ENCODE results near the gene FOXP1. TPM values are rescaled to one million over a fixed set of nuclear protein-coding genes. Genes with fewer than 3 reads are reported as not detected.

Gene FOXP1
- total and polyA plus RNA-seq, 2 experiments from 2014 or later = 76.8 to 99.8 TPM

- H3K4me3 ChIP-seq = no peak overlapping the region
- H4K20me1 ChIP-seq (ENCODE audit: insufficient read depth, poor library complexity, severe bottlenecking) = peaks cover 2% of the 10 kb centered on the region
- no peak overlapping the region for H2AFZ ChIP-seq
- peak overlapping the region; percentile 96 for H3K27ac ChIP-seq
- H3K79me2 ChIP-seq = peaks cover 81% of the 10 kb centered on the region
- H3K9me3 ChIP-seq (ENCODE audit: low read depth) = no peaks in the 10 kb centered on the region
- peaks cover 52% of the 10 kb centered on the region for H3K4me1 ChIP-seq (ENCODE audit: insufficient read depth)
- WGBS (ENCODE audit: low lambda C conversion rate, missing lambda C conversion rate) = 37% methylated on average over 6 of the region's 6 CpGs
- H3K9me2 ChIP-seq (replicated peaks; ENCODE audit: insufficient read depth) = no peaks in the 10 kb centered on the region
- no peak for DNase-seq (ENCODE audit: low spot score)
- TF ChIP-seq EZH2 (IDR thresholded peaks at IDR 0.05; ENCODE audit: borderline replicate concordance) (no peak), CTCF (IDR thresholded peaks at IDR 0.05; ENCODE audit: poor library complexity) (no peak), EZH2phosphoT487 (IDR thresholded peaks at IDR 0.05; ENCODE audit: low read depth, severe bottlenecking, unreplicated experiment) (no peak)
- H3K27me3 ChIP-seq = no peaks in the 10 kb centered on the region
- H3K4me2 ChIP-seq = peak overlapping the region; percentile 85
- H3K36me3 ChIP-seq (replicated peaks; ENCODE audit: insufficient read depth, low read depth) = no peaks in the 10 kb centered on the region
These were observed 517.2 kb downstream of the FOXP1 start for GRCh38 chr3:71066356-71066755.

DNA sequence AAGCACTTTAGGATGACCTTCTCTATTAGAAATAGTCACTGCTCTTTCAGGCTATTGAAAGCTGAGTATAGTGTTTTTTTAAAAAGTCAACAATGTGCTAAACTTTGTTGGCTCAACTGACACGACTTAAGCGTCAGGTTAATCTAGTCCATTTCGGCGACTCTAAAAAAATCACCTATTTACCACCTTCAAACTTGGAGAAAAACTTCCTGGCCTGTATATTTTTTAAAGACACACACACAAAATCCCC lies 517.8 kb downstream of the FOXP1 start:
- H3K27me3 ChIP-seq = no peaks in the 10 kb centered on the region
- peaks cover 87% of the 10 kb centered on the region for H3K79me2 ChIP-seq
- H3K4me2 ChIP-seq = peak overlapping the region; percentile 85
- 23% methylated on average over 4 of the region's 4 CpGs for WGBS (ENCODE audit: low lambda C conversion rate, missing lambda C conversion rate)
- peaks cover 8% of the 10 kb centered on the region for H4K20me1 ChIP-seq (ENCODE audit: insufficient read depth, poor library complexity, severe bottlenecking)
- H3K4me1 ChIP-seq (ENCODE audit: insufficient read depth) = peaks cover 51% of the 10 kb centered on the region
- peak overlapping the region; percentile 65 for H3K4me3 ChIP-seq
- H3K9me3 ChIP-seq (ENCODE audit: low read depth) = no peaks in the 10 kb centered on the region
- no peaks in the 10 kb centered on the region for H3K9me2 ChIP-seq (replicated peaks; ENCODE audit: insufficient read depth)
- DNase-seq (ENCODE audit: low spot score) = no peak
- no peak overlapping the region for H2AFZ ChIP-seq
- peak overlapping the region; percentile 96 for H3K27ac ChIP-seq
- TF ChIP-seq CTCF (IDR thresholded peaks at IDR 0.05; ENCODE audit: poor library complexity) (no peak), EZH2 (IDR thresholded peaks at IDR 0.05; ENCODE audit: borderline replicate concordance) (no peak)
- no peaks in the 10 kb centered on the region for H3K36me3 ChIP-seq (replicated peaks; ENCODE audit: insufficient read depth, low read depth)

DNA sequence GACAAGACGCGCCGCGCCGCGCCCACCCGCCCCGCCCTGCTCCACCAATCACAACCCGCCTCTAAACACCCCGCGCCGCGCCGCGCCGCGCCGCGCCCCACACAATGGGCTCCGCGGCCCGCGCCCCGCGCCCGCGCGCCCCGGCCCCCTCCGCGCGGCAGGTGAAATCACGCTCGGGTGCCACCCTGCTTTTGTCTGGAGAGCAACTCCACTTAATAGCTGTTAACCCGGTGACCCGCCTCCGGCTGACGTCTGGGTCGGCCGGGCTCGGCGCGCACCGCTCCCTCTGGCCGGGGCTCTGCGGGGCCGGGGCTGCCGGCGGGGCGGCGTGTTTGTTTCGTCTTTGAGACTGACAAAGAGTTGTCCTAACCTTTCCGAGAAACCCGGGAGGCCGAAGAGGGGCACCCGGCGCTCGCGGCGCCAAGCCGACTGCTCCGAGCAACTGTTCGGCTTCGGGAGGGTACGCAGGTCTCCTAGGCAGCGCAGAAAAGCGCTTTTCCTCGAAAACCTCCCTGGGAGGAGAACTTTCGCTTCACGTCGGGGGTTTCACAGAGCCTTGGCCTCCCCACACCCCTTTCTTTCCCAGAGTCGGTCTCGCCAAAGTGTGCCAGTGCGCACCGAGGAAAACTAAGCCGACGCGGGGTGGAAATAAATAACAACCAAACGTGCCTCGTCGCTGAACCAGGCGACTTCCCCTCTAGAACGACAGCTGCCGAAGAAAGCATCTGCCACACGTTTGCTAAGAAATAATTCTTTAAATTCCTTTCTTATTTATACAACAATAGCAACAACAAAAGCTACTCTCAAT lies 518.4 kb downstream of the FOXP1 start:
- Histone ChIP-seq H3K27ac (peak overlapping the region; percentile 96), H3K27me3 (no peaks in the 10 kb centered on the region), H3K79me2 (peaks cover 88% of the 10 kb centered on the region), H3K4me2 (peak overlapping the region; percentile 85), H3K4me1 (ENCODE audit: insufficient read depth) (peaks cover 45% of the 10 kb centered on the region), H3K9me3 (ENCODE audit: low read depth) (no peaks in the 10 kb centered on the region), H4K20me1 (ENCODE audit: insufficient read depth, poor library complexity, severe bottlenecking) (peaks cover 8% of the 10 kb centered on the region), H2AFZ (no peak overlapping the region), H3K36me3 (replicated peaks; ENCODE audit: insufficient read depth, low read depth) (no peaks in the 10 kb centered on the region), H3K9me2 (replicated peaks; ENCODE audit: insufficient read depth) (no peaks in the 10 kb centered on the region), H3K4me3 (peak overlapping the region; percentile 65)
- TF ChIP-seq EZH2 (IDR thresholded peaks at IDR 0.05; ENCODE audit: borderline replicate concordance) (no peak), CTCF (IDR thresholded peaks at IDR 0.05; ENCODE audit: poor library complexity) (no peak), EZH2phosphoT487 (IDR thresholded peaks at IDR 0.05; ENCODE audit: low read depth, severe bottlenecking, unreplicated experiment) (no peak)
- WGBS (ENCODE audit: low lambda C conversion rate, missing lambda C conversion rate) = 2% methylated on average over 58 of the region's 85 CpGs
- DNase-seq (ENCODE audit: low spot score) = peak; percentile 81
